ENCODE measurements around the gene RPP25.

Gene RPP25

DNA sequence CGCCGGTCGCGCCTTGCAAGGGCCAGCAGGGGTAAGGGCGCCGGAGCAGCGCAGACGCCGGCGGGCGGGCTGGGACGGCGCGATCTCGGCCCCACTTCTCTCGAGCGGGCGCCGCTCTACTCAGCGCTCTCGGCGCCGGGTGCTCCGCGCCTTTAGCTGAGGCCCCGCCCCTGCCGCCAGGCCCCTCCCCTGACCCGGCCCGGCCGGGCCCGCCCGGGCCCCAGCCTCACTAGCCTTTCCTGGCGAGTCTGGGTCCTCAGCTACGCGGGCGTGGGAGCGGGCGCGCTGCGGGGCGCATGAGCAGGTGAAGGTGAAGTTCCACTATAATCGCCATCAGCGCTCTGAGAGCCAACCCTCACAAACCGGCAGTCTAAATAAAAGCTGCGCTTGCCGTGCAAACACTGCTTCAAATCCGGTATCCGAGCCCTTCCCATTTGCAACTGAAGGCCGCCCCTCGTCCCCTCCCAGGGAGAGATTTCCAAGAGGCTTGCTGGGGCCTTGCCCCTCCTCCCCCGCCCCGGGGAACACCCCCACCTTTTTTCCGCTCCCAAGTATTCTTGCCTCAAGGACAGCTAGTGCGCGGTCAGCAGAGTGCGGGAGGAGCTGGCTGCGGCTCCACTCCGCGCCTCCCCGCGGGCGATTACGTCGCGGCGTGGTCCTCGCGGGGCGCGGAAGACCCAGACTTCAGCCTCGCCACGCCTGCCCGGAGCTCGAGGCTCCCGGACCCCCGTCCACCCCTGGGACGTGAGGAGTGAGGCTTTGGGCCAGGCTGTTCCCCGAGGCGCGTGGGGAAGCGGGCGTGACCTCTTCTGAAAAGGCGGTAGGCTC is at the start of gene RPP25:
RPP25 (minus strand) TSS at position 125 of the 828 bp plus-strand sequence. CDS start 189 bp downstream, outside the sequence.
- peak; percentile 85 for DNase-seq (ENCODE audit: low spot score)

GRCh38 chr15:75002398-75002797 is 45.8 kb upstream of the RPP25 start:
- DNase-seq (ENCODE audit: low spot score), result no peak

- no peak for DNase-seq (ENCODE audit: low spot score)
Measured at GRCh38 chr15:75001310-75001709, 44.7 kb upstream of the RPP25 start.

DNA sequence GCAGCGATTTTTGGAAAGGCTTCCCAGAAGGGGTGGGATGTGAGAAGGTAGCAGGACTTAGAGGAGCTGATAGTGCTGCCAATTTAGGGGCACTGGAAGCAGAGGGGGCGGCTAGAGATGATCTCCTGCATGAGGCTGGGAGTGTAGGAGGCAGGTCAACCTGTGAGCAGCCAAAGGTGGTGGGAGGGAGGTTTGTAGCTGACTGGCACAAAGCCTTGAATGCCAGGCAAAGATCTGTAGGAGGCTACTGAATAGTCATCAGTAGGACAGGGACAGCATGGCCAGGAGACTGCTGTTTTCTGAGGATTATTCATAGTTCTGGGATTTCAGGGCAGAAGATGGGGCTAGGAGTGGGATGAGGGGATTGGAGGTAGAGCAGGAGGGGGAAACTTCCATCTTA is 41.0 kb upstream of the RPP25 start:
- no peak for DNase-seq (ENCODE audit: low spot score)

GRCh38 chr15:74997141-74997540 is 40.6 kb upstream of the RPP25 start:
- no peak for DNase-seq (ENCODE audit: low spot score)

DNA sequence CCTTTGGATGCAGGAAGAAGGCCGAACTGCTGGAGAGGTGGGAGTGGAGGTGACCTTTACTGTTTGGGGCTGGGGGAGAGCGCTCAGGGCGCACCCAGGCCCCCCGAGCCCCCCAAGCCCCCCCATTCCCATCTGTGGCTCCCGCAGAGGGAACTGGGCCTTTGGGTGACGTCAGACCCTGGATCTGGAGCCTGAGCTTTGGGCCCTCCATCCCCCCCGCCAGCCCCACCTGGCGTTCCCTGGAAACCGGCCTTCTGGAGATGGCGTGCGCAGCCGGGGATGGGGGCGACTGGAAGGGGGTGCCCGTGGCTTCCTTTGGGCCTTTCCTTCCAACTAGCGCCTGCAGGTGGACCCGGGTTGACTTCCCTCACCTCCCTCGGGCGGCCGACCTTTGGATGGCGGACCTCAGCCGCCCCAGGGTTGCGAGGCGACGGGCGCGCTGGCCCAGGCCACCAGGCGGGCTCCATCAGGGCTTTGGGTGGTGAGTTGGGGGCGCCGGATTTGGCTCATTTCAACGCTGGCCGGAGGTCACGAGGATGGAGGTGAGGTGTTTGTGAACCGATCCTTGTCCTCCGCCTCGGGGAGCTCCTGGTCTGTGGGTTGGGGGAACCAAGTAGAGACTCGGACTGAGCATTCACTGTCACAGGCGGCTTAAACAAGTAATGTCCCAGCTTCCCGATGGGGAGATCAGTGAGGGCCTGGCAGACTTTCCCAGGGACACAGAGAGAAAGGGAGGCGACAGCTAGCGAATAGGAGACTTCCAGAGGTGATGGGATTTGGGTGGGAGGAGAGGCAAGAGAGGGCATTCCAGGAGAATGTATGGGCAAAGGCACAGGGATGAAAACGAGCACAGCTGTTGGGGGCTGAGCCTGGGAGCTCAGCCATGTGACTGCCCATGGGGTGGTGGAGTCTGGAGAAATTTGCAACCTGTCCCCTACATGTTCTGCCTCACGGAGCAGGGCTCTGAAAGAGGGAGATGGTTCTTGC is 39.5 kb upstream of the RPP25 start:
- no peak for DNase-seq (ENCODE audit: low spot score)

- peak; percentile 93 for DNase-seq (ENCODE audit: low spot score)
Measured at GRCh38 chr15:74995182-74995778, 38.7 kb upstream of the RPP25 start, which contains the start of gene SCAMP5. Gene SCAMP5 (plus strand): TSS chr15:74995563. CDS start chr15:75011840, 16,277 bp downstream.

- DNase-seq (ENCODE audit: low spot score), result no peak
Measured at GRCh38 chr15:74994685-74995084, 38.1 kb upstream of the RPP25 start.

- no peak for DNase-seq (ENCODE audit: low spot score)
Measured at GRCh38 chr15:74994236-74994635, 37.7 kb upstream of the RPP25 start.

- DNase-seq (ENCODE audit: low spot score), result no peak
Measured at GRCh38 chr15:74992619-74993018, 36.0 kb upstream of the RPP25 start.

- no peak for DNase-seq (ENCODE audit: low spot score)
Measured at GRCh38 chr15:74989527-74989926, 33.0 kb upstream of the RPP25 start.

DNA sequence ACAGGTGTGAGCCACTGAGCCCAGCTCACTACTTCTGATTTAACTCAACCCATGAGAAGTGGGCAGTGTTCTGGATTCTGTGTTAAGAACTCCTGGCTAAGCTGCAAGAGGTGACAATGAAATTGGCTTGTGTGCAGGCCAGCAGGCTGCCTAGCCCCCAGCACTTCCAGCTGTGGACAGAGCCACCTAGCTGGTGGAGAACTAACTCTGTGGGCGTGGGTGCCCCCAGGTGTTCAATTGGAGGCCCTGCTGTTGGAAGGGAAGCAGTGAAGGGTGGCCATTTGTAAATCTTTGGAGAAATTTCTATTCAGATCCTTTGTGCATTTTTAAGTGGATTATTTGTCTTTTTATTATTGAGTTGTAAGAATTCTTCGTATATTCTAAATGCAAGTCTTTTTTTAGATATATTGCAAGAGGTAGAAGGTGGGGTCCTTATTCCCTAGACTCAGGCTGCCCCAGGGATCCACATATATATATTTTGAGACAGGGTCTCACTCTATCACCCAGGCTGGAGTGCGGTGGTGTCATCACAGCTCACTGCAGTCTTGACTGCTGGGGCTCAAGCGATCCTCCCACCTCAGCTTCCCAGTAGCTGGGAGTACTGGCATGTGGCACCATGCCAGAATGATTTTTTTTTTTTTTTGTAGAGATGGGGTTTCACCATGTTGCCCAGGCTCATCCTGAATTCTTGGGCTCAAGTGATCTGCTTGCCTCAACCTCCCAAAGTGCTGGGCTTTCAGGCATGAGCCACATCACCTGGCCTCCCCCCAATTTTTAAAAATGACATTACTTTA is 31.6 kb upstream of the RPP25 start:
- DNase-seq (ENCODE audit: low spot score), result no peak

- no peak for DNase-seq (ENCODE audit: low spot score)
Measured at GRCh38 chr15:74983725-74984231, 27.2 kb upstream of the RPP25 start.

- DNase-seq (ENCODE audit: low spot score), result no peak
Measured at GRCh38 chr15:74982183-74982582, 25.6 kb upstream of the RPP25 start.

DNA sequence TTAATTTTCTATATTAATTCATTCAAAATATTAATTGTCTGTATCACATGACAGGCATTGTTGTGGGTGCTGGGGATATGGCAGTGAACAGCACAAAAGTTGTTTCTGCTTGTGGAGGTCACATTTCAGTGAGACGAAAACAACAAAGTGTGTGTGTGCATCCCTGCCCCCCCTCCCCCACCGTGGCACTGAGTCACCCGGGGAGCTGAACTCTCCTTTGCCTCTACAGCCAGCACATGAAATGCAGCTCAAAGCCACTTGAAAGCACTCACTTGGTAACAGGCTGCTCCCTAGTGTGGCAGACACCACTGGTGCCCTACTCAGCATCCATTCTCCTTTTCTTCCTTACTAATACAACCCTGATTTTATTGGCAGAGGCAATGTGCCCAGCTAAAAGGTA is 21.9 kb upstream of the RPP25 start:
- DNase-seq (ENCODE audit: low spot score), result no peak

GRCh38 chr15:74978077-74978476 is 21.5 kb upstream of the RPP25 start:
- no peak for DNase-seq (ENCODE audit: low spot score)

DNA sequence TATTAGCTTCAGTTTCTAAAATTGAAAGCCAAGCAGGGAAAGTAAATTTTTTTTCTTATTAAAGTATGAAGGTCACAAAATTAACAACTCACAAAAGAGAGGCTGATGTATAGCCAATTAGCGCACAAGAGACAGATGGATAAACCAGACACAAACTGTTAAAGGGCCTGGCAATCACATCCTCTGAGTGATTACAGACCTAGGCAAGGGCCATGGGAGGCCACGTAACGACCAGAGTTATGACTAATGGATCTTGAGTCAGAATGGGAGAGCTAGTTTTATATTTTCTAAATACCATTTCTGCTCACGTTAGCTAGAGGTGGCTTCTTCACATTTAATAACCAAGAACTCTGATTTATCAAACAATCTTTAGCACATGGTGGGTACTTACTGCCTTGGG is 21.0 kb upstream of the RPP25 start:
- DNase-seq (ENCODE audit: low spot score), result no peak

GRCh38 chr15:74976159-74976558 is 19.6 kb upstream of the RPP25 start:
- no peak for DNase-seq (ENCODE audit: low spot score)

DNA sequence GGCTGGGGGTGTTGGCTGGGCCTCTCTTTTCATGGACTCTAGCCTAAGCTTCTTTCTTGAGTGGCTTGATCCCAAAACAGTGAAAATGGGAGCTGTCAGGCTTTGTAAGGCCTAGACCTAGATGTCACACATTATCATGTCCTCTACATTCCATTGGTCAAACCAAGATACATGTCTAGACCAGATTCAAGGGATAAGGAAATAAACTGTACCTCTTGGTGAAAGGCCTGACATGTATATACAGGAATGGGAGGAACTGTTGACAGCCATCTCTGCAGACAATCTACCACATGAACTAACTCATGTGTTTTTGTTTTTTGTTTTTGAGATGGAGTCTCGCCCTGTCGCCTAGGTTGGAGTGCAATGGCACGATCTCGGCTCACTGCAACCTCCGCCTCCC is 11.1 kb upstream of the RPP25 start:
- DNase-seq (ENCODE audit: low spot score), result no peak

GRCh38 chr15:74964794-74965193 is 8.2 kb upstream of the RPP25 start:
- DNase-seq (ENCODE audit: low spot score), result no peak

GRCh38 chr15:74963213-74963612 is 6.6 kb upstream of the RPP25 start:
- DNase-seq (ENCODE audit: low spot score), result no peak

Data from germinal center (tissue), 1 donor.